ENCODE data around the gene FADD.

GRCh38 chr11:70251659-70252321 is 48.7 kb downstream of the FADD start:
- TF ChIP-seq, protein P1, sequence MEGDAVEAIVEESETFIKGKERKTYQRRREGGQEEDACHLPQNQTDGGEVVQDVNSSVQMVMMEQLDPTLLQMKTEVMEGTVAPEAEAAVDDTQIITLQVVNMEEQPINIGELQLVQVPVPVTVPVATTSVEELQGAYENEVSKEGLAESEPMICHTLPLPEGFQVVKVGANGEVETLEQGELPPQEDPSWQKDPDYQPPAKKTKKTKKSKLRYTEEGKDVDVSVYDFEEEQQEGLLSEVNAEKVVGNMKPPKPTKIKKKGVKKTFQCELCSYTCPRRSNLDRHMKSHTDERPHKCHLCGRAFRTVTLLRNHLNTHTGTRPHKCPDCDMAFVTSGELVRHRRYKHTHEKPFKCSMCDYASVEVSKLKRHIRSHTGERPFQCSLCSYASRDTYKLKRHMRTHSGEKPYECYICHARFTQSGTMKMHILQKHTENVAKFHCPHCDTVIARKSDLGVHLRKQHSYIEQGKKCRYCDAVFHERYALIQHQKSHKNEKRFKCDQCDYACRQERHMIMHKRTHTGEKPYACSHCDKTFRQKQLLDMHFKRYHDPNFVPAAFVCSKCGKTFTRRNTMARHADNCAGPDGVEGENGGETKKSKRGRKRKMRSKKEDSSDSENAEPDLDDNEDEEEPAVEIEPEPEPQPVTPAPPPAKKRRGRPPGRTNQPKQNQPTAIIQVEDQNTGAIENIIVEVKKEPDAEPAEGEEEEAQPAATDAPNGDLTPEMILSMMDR (IDR thresholded peaks at IDR 0.05; ENCODE audit: insufficient read depth, low read length, poor library complexity, severe bottlenecking) = no peak
- TF ChIP-seq EZH2phosphoT487 (conservative IDR thresholded peaks at IDR 0.05; ENCODE audit: low read length) = no peak
